ENCODE data around the gene RNPS1.
"Not testable (repeated sequence)": the region's sequence is repeated elsewhere in the genome, so short reads cannot be mapped to it uniquely, and the experiment has no call there.

Gene RNPS1

DNA sequence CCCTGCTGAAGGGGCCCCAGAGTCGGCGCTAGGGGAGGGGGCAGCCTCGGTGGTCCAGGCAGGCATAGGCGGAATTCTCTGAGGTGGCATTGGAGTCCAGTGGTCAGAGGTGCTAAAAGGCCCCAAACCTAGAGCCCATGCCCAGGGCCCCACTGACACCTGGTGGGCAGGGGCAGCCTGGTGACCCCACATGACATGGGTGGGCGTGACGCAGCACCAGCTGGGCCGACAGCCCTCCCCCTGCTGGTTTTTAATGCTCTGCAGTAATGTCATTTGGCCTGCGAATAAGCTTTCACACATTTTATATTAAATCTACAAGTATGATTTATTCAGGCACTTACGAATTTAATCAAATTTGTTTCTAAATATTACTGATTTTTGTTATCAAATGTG is 2.1 kb upstream of the RNPS1 start:
- TF ChIP-seq, protein P1, sequence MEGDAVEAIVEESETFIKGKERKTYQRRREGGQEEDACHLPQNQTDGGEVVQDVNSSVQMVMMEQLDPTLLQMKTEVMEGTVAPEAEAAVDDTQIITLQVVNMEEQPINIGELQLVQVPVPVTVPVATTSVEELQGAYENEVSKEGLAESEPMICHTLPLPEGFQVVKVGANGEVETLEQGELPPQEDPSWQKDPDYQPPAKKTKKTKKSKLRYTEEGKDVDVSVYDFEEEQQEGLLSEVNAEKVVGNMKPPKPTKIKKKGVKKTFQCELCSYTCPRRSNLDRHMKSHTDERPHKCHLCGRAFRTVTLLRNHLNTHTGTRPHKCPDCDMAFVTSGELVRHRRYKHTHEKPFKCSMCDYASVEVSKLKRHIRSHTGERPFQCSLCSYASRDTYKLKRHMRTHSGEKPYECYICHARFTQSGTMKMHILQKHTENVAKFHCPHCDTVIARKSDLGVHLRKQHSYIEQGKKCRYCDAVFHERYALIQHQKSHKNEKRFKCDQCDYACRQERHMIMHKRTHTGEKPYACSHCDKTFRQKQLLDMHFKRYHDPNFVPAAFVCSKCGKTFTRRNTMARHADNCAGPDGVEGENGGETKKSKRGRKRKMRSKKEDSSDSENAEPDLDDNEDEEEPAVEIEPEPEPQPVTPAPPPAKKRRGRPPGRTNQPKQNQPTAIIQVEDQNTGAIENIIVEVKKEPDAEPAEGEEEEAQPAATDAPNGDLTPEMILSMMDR (IDR thresholded peaks at IDR 0.05): no peak
- no peak for TF ChIP-seq ZFX (IDR thresholded peaks at IDR 0.05; ENCODE audit: borderline replicate concordance)
- H3K27ac ChIP-seq: no peak overlapping the region; the same call in 1 of the 2 replicates

DNA sequence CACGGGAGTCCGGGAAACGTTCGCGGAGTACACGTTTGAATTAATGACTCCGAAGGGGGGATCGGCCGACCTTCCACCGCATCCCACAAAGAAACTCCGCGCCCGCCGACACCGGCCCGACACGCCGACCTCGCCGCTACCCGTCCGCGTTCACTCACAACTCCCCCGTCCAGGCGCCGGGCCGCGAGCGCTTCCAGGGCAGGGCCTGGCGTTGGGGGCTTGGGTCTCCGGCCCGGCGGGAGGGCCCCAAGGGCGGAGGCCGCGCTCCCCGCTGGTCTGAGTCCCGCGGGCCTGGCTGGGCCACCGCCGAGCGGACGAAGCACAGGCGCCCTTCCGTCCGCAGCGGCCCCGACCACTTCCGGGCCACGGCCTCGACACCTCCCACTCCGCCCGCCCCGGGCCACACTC is 417 bp downstream of the RNPS1 start:
- peak overlapping the region; percentile 93 for H3K27ac ChIP-seq

DNA sequence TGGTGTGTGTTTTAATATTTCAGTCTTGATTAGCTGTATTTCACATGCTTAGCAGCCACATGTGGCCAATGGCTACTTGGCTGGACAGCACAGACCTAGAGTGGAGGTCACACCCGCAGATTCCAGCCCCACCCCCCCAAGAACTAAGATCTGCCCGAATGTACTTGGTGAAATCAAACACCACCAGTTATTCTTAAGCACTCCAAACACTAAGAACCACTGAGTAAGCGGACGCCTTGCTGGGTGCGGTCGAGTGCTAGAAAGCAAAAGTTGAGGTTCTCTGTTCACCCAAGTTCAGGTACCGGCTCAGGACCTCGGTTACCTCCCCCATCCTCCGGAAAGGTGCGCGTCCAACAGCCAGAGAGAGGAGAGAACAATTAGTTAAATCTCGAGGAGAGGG is 1.0 kb downstream of the RNPS1 start:
- H3K27ac ChIP-seq: peak overlapping the region; percentile 93

DNA sequence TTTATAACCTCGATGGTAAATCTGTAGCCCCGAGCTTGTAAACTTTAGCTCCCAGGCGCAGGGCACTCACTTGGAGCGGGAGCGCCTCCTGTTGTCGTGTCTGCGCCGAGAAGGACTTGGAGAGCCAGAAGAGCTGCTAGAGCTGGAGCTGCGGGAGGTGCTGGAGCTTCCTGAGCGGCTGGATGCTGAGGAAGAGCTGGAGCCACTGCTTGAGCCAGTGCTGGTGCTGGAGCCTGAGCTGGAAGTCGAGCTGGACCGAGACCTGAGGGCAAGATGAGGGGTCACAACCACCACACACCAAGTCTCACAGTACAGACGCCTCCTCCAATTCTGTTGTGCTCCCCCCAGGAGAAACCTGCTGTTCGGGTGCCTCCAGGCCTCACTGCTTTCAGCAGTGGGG is 4.9 kb downstream of the RNPS1 start:
- H3K27ac ChIP-seq: not testable (repeated sequence)

DNA sequence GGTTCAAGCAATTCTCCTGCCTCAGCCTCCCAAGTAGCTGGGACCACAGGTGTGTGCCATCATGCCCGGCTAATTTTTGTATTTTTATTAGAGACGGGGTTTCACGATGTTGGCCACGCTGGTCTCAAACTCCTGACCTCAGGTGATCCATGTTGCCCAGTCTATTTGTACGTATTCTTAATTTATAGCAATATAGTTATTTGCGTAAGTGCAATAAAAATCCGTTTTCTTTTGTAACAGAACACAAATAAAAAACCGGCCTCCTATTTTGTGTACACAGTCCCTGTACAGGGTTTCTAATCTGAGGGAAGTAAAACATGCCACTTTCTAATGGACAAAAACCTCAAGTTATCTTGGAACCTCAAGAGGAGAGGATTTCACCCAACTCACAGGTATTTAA is 7.7 kb downstream of the RNPS1 start:
- TF ChIP-seq, protein P1 (IDR thresholded peaks at IDR 0.05): no peak
- TF ChIP-seq ZFX (IDR thresholded peaks at IDR 0.05; ENCODE audit: borderline replicate concordance): no peak
- no peak overlapping the region for H3K27ac ChIP-seq

DNA sequence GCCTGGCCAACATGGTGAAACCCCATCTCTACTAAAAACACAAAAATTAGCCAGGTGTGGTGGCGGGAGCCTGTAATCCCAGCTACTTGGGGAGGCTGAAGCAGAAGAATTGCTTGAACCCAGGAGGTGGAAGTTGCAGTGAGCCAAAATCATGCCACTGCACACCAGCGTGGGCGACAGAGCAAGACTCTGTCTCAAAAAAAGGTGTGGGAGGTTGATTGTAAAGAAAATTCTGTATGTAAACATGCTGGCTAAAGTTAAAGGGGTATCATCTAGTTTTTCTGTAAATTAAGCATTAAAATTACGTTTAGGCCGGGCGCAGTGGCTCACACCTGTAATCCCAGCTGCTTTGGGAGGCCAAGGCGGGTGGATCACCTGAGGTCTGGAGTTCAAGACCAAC is 9.4 kb downstream of the RNPS1 start:
- H3K27ac ChIP-seq: not testable (repeated sequence)

- TF ChIP-seq ZFX (IDR thresholded peaks at IDR 0.05; ENCODE audit: borderline replicate concordance): no peak
- TF ChIP-seq, protein P1 (IDR thresholded peaks at IDR 0.05): no peak
- H3K27ac ChIP-seq: no peak overlapping the region
Measured at GRCh38 chr16:2257726-2258125, 10.2 kb downstream of the RNPS1 start.

DNA sequence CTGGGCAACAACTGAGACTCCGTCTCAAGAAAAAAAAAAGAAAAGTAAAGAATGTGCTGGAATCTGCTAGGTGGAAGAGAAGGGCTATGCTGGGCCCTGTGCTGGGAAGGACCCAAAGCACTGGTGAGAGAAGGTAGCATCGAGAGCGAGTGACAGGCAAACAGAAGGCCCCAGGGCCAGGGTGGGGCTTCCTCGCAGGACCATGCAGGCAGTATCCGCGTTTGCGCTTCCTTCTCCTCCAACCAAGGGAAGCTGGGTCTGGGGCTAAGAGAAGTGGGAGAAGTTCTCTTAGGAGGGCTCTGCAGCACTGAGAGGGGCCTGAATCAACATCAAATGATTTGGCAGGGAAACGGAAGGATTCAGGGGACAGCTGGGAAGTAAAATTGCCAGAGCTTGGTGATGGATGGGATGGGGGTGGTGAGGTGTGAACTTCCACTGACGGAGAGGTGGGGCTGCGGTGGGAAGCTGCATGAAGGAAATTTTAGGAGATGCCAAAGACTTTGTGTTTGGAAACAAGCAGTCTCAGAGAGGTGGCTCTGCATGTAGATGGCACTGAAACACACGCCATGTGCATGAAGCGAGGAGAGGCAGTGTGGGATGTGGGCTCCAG is 11.3 kb downstream of the RNPS1 start:
- TF ChIP-seq, protein P1 (IDR thresholded peaks at IDR 0.05): no peak
- no peak for TF ChIP-seq ZFX (IDR thresholded peaks at IDR 0.05; ENCODE audit: borderline replicate concordance)
- no peak overlapping the region for H3K27ac ChIP-seq

DNA sequence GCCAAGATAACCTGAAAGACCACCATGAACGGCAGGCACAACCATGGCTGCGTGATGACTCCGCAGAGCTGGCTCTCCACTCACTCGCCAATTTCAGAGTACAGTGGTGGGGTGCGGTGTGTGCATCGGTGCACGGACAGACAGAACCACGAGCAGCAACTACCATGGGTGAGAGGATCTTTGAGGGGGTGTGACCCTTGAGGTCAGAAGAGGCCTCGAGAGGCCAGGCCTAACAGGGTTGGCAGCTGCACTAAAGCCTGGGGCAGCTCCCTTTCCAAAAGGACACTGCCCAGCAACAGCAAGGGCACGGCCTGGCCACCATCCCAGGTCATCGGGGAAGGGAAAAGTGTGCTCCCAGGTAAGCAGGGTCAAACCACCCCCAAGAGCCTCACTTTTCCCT is 14.6 kb downstream of the RNPS1 start:
- H3K27ac ChIP-seq: peak overlapping the region; percentile 99
- TF ChIP-seq, protein P1 (IDR thresholded peaks at IDR 0.05): no peak
- TF ChIP-seq ZFX (IDR thresholded peaks at IDR 0.05; ENCODE audit: borderline replicate concordance): no peak

- peak overlapping the region; percentile 99 for H3K27ac ChIP-seq
- no peak for TF ChIP-seq ZFX (IDR thresholded peaks at IDR 0.05; ENCODE audit: borderline replicate concordance)
- TF ChIP-seq, protein P1 (IDR thresholded peaks at IDR 0.05): no peak
Measured at GRCh38 chr16:2252806-2253148, 15.1 kb downstream of the RNPS1 start.

Measured in 22Rv1 (cell line).